ENCODE measurements around the gene PSENEN.

The PSENEN gene

GRCh38 chr19:35729763-35730162, 15.7 kb upstream of the PSENEN start:
- no peaks in the 10 kb centered on the region for H3K27me3 ChIP-seq (ENCODE audit: control insufficient read depth in 1 of 2, insufficient read depth in 2 of 2, low read length in 2 of 2)
- H3K9ac ChIP-seq (ENCODE audit: low read length): no peak overlapping the region
- H3K27ac ChIP-seq (ENCODE audit: low read depth, low read length): no peak overlapping the region
- H3K4me1 ChIP-seq (ENCODE audit: insufficient read depth, low read length): no peaks in the 10 kb centered on the region
- no peak overlapping the region for H3K4me3 ChIP-seq (ENCODE audit: low read depth in 1 of 2, low read length in 2 of 2)
- peaks cover 84% of the 10 kb centered on the region for H3K36me3 ChIP-seq (ENCODE audit: insufficient read depth, low read length)
- no peaks in the 10 kb centered on the region for H3K9me3 ChIP-seq (ENCODE audit: low read length)

DNA sequence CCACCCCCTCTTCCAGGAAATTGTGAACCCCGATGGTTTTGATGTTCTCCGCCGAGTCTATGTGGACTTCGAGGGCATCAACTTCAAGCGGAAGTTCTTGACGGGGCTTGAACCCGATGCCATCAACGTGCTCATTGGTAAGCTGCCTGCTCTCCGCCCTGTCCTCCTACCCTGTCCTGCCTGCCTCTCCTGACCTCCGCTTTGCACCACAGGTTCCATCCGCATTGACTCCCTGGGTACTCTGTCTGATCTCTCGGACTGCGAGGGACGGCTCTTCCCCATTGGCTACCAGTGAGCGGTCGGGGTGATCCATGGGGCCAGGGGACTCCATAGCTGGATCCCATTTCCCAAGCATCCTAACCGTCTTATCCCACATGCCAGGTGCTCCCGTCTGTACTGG, 15.1 kb upstream of the PSENEN start:
- Histone ChIP-seq H3K4me1 (ENCODE audit: insufficient read depth, low read length) (no peaks in the 10 kb centered on the region), H3K27me3 (ENCODE audit: control insufficient read depth in 1 of 2, insufficient read depth in 2 of 2, low read length in 2 of 2) (no peaks in the 10 kb centered on the region), H3K27ac (ENCODE audit: low read depth, low read length) (no peak overlapping the region), H3K4me3 (ENCODE audit: low read depth in 1 of 2, low read length in 2 of 2) (no peak overlapping the region), H3K9ac (ENCODE audit: low read length) (no peak overlapping the region), H3K36me3 (ENCODE audit: insufficient read depth, low read length) (peaks cover 84% of the 10 kb centered on the region), H3K9me3 (ENCODE audit: low read length) (no peaks in the 10 kb centered on the region)

DNA sequence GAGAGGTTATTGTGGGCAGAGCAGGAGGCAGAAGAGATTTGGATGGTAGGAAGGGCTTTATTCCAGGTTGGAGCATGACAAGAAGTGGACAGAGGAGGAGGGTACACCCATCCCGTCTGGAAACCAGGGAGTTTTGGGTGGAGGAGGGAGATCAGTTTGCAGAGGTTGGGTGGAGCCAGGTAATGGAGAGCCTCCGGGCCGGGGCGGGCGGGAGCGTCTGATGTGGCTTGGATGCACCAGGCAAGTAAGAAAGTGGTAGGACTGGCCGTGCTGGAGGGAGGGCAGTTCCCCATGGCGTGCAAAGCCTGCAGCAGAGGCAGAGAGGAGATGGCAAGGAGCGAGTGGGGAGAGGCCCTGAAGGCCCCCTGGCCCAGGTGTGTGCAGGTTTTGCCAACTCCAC, 14.1 kb upstream of the PSENEN start:
- H3K4me3 ChIP-seq (ENCODE audit: low read depth in 1 of 2, low read length in 2 of 2): no peak overlapping the region
- H3K9ac ChIP-seq (ENCODE audit: low read length): no peak overlapping the region
- peaks cover 83% of the 10 kb centered on the region for H3K36me3 ChIP-seq (ENCODE audit: insufficient read depth, low read length)
- H3K27ac ChIP-seq (ENCODE audit: low read depth, low read length): no peak overlapping the region
- no peaks in the 10 kb centered on the region for H3K9me3 ChIP-seq (ENCODE audit: low read length)
- H3K27me3 ChIP-seq (ENCODE audit: control insufficient read depth in 1 of 2, insufficient read depth in 2 of 2, low read length in 2 of 2): no peaks in the 10 kb centered on the region
- H3K4me1 ChIP-seq (ENCODE audit: insufficient read depth, low read length): no peaks in the 10 kb centered on the region

GRCh38 chr19:35731779-35732405, 13.6 kb upstream of the PSENEN start:
- no peaks in the 10 kb centered on the region for H3K4me1 ChIP-seq (ENCODE audit: insufficient read depth, low read length)
- H3K4me3 ChIP-seq (ENCODE audit: low read depth in 1 of 2, low read length in 2 of 2): no peak overlapping the region
- no peak overlapping the region for H3K9ac ChIP-seq (ENCODE audit: low read length)
- H3K9me3 ChIP-seq (ENCODE audit: low read length): no peaks in the 10 kb centered on the region
- peaks cover 84% of the 10 kb centered on the region for H3K36me3 ChIP-seq (ENCODE audit: insufficient read depth, low read length)
- no peak overlapping the region for H3K27ac ChIP-seq (ENCODE audit: low read depth, low read length)
- no peaks in the 10 kb centered on the region for H3K27me3 ChIP-seq (ENCODE audit: control insufficient read depth in 1 of 2, insufficient read depth in 2 of 2, low read length in 2 of 2)

- Histone ChIP-seq H3K9ac (ENCODE audit: low read length) (no peak overlapping the region), H3K36me3 (ENCODE audit: insufficient read depth, low read length) (peaks cover 83% of the 10 kb centered on the region), H3K4me3 (ENCODE audit: low read depth in 1 of 2, low read length in 2 of 2) (no peak overlapping the region), H3K9me3 (ENCODE audit: low read length) (no peaks in the 10 kb centered on the region), H3K27me3 (ENCODE audit: control insufficient read depth in 1 of 2, insufficient read depth in 2 of 2, low read length in 2 of 2) (no peaks in the 10 kb centered on the region), H3K4me1 (ENCODE audit: insufficient read depth, low read length) (no peaks in the 10 kb centered on the region), H3K27ac (ENCODE audit: low read depth, low read length) (no peak overlapping the region)
These were observed 12.8 kb upstream of the PSENEN start for GRCh38 chr19:35732540-35733179.

DNA sequence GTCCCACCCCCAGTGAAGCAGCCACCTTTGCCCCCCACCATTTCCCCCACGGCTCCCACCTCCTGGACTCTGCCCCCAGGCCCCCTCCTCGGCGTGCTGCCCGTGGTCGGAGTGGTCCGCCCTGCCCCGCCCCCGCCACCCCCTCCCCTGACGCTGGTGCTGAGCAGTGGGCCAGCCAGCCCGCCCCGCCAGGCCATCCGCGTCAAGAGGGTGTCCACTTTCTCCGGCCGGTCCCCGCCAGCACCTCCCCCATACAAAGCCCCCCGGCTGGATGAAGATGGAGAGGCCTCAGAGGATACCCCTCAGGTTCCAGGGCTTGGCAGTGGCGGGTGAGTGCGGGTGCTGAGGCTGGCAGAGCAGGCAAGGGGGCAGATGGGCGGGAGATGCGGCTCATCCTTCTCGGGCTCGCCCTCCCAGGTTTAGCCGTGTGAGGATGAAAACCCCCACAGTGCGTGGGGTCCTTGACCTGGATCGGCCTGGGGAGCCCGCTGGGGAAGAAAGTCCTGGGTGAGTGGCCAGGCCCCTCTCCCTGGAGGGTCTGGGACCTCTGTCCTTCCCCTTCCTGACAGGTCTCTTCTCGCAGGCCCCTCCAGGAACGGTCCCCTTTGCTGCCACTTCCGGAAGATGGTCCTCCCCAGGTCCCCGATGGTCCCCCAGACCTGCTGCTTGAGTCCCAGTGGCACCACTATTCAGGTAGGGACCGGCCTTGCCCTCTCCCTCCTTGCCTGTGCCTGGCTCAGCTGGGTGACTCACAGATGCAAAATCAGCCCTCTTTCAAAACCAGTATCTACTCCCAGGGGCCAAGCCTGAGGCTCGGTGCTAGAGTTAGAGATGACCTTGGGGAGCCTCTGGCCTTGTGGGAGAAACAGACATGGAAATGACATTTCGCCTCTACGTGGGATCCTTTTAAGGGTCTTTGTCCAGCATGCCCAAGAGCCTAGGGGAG, 12.0 kb upstream of the PSENEN start:
- Histone ChIP-seq H3K9me3 (ENCODE audit: low read length) (no peaks in the 10 kb centered on the region), H3K36me3 (ENCODE audit: insufficient read depth, low read length) (peaks cover 83% of the 10 kb centered on the region), H3K27me3 (ENCODE audit: control insufficient read depth in 1 of 2, insufficient read depth in 2 of 2, low read length in 2 of 2) (no peaks in the 10 kb centered on the region), H3K27ac (ENCODE audit: low read depth, low read length) (no peak overlapping the region), H3K9ac (ENCODE audit: low read length) (no peak overlapping the region), H3K4me3 (ENCODE audit: low read depth in 1 of 2, low read length in 2 of 2) (no peak overlapping the region), H3K4me1 (ENCODE audit: insufficient read depth, low read length) (no peaks in the 10 kb centered on the region)

DNA sequence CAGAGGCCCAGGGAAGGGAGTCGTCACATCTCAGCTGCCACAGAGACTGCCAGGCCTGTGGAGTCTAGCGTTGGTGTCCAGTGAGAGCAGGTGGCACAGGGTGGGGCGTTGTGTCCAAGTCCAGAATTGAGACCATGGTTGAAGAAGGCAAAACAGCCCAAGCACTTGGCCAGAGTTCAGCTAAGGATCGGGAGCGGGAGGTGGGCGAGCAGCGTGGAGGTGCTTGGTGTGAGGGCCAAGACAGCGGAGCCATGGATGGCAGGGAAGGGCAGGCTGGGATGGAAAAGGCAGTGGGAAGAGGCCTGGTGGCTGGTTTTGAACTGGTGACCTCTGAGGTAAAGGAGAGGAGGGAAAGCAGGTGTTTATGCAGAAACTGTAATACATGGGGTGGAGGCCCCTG, 11.2 kb upstream of the PSENEN start:
- no peak overlapping the region for H3K9ac ChIP-seq (ENCODE audit: low read length)
- no peak overlapping the region for H3K4me3 ChIP-seq (ENCODE audit: low read depth in 1 of 2, low read length in 2 of 2)
- H3K36me3 ChIP-seq (ENCODE audit: insufficient read depth, low read length): peaks cover 80% of the 10 kb centered on the region
- no peak overlapping the region for H3K27ac ChIP-seq (ENCODE audit: low read depth, low read length)
- no peaks in the 10 kb centered on the region for H3K27me3 ChIP-seq (ENCODE audit: control insufficient read depth in 1 of 2, insufficient read depth in 2 of 2, low read length in 2 of 2)
- H3K9me3 ChIP-seq (ENCODE audit: low read length): no peaks in the 10 kb centered on the region
- no peaks in the 10 kb centered on the region for H3K4me1 ChIP-seq (ENCODE audit: insufficient read depth, low read length)

GRCh38 chr19:35734889-35735288, 10.6 kb upstream of the PSENEN start:
- H3K27ac ChIP-seq (ENCODE audit: low read depth, low read length): no peak overlapping the region
- no peaks in the 10 kb centered on the region for H3K9me3 ChIP-seq (ENCODE audit: low read length)
- peaks cover 74% of the 10 kb centered on the region for H3K36me3 ChIP-seq (ENCODE audit: insufficient read depth, low read length)
- H3K4me1 ChIP-seq (ENCODE audit: insufficient read depth, low read length): peaks cover 4% of the 10 kb centered on the region
- no peak overlapping the region for H3K9ac ChIP-seq (ENCODE audit: low read length)
- H3K27me3 ChIP-seq (ENCODE audit: control insufficient read depth in 1 of 2, insufficient read depth in 2 of 2, low read length in 2 of 2): no peaks in the 10 kb centered on the region
- H3K4me3 ChIP-seq (ENCODE audit: low read depth in 1 of 2, low read length in 2 of 2): no peak overlapping the region

GRCh38 chr19:35736913-35737886, 8.3 kb upstream of the PSENEN start:
- no peak overlapping the region for H3K4me3 ChIP-seq (ENCODE audit: low read depth in 1 of 2, low read length in 2 of 2)
- H3K27me3 ChIP-seq (ENCODE audit: control insufficient read depth in 1 of 2, insufficient read depth in 2 of 2, low read length in 2 of 2): no peaks in the 10 kb centered on the region
- H3K27ac ChIP-seq (ENCODE audit: low read depth, low read length): no peak overlapping the region
- no peak overlapping the region for H3K9ac ChIP-seq (ENCODE audit: low read length)
- no peaks in the 10 kb centered on the region for H3K9me3 ChIP-seq (ENCODE audit: low read length)
- peaks cover 11% of the 10 kb centered on the region for H3K4me1 ChIP-seq (ENCODE audit: insufficient read depth, low read length)
- H3K36me3 ChIP-seq (ENCODE audit: insufficient read depth, low read length): peaks cover 51% of the 10 kb centered on the region

DNA sequence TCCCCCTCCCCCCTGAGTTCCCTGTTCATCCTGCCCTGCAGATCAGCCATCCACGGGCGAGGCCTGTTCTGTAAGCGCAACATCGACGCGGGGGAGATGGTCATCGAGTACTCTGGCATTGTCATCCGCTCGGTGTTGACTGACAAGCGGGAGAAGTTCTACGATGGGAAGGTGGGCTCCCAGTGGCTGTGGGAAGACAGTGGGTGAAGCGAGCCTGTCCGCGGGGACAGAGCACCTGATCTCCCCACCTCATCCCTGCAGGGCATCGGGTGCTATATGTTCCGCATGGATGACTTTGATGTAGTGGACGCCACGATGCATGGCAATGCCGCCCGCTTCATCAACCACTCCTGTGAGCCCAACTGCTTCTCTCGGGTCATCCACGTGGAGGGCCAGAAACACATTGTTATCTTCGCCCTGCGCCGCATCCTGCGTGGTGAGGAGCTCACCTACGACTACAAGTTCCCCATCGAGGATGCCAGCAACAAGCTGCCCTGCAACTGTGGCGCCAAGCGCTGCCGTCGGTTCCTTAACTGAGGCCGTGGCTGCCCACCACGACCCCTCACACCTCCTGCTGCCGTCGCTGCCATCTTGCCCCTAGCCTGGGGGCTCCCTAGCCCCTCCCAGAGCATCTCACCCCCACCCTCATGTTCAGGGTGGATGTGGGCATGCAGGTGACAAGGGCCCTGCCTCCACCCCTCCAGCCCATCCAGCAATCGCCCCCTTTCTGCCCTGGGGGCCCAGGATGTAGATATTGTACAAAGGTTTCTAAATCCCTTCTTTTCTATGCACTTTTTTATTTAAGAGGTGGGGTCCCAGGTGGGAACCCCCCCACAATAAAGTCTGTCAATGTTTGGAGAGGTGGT, 7.2 kb upstream of the PSENEN start:
- Histone ChIP-seq H3K4me3 (ENCODE audit: low read depth in 1 of 2, low read length in 2 of 2) (no peak overlapping the region), H3K9ac (ENCODE audit: low read length) (no peak overlapping the region), H3K4me1 (ENCODE audit: insufficient read depth, low read length) (peaks cover 11% of the 10 kb centered on the region), H3K27ac (ENCODE audit: low read depth, low read length) (no peak overlapping the region), H3K9me3 (ENCODE audit: low read length) (no peaks in the 10 kb centered on the region), H3K27me3 (ENCODE audit: control insufficient read depth in 1 of 2, insufficient read depth in 2 of 2, low read length in 2 of 2) (no peaks in the 10 kb centered on the region), H3K36me3 (ENCODE audit: insufficient read depth, low read length) (peaks cover 57% of the 10 kb centered on the region)

Data from muscle layer of colon (tissue), 2 donors.